ENCODE results near the gene CYS1. TPM values are rescaled to one million over a fixed set of nuclear protein-coding genes. Genes with fewer than 3 reads are reported as not detected.

CYS1 gene
- total RNA-seq, 1 experiment from 2014 or later, result not detected

DNA sequence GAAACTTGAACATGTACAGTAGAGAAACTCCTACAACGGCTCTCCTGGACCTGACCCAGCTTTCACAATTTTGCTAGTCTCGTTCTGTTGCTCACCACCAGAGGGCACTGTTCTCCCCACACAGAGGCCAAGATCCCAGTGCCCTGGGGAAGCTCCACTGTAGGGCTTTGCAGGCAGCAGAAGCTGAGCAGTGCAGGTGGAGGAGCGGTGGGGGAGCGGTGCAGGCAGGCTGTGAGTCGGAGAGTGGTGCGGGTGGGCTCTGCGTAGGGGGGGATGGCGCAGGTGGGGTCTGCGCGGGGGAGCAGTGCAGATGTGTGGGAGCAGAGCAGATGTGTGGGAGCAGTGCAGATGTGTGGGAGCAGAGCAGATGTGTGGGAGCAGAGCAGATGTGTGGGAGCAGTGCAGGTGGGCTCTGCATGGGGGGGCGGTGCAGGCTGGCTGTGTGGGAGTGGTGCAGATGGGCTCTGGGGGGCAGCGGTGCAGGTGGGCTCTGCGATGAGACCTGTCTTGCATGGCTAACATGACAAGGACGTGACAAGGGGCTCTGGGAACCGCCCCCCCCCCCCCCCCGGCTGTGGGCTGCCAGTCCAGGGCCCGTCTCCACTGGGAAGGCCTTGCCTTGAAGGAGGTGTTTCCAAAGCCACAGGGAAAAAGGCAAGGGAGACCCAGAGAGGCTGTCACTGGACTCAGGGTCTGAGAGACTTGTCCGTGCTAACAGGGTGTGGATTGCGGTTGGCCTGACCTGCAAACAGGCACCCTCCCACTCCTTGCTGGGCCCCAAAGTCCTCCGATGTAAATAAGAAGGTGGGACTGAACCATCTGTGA is 7.3 kb downstream of the CYS1 start:
- DNase-seq (ENCODE audit: low spot score), result peak; percentile 86

DNA sequence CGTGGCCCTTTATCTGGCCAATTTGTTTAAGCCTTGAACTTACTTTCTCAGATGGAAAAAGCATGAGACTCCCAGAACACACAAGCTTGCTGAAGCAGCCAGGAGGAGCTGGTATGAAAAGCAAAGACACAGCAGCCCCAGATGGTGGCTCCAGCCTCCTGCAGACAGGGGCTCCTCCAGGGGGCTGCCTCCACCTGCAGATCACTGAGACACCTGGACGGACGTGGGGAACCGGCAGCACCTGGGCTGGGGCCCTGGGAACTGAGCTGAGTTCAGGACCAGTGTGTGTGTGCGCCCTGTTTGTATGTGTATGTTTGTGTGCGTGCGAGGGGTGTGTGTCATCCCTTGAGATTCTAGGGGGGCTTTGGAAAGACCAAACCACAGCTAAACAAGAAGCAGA is 8.6 kb downstream of the CYS1 start:
- DNase-seq (ENCODE audit: low spot score), result no peak

DNA sequence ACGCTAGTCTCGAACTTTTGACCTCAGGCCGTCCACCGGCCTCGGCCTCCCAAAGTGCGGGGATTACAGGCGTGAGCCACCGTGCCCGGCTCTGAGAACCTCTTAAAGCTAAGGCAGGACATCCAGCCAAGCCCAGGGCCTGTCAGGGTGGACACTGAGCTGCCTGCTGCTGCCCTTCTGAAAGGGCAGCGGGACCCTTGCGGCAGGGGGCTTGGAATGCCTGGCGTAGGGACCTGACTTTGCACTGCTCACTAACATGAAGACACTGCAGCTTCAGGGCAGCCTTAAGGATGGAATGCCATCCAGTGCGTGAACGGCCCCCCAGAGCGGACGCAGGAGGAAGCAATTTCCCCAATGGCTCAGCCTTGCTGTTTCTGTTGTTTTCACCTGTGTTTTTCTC is 9.0 kb downstream of the CYS1 start:
- no peak for DNase-seq (ENCODE audit: low spot score)

DNA sequence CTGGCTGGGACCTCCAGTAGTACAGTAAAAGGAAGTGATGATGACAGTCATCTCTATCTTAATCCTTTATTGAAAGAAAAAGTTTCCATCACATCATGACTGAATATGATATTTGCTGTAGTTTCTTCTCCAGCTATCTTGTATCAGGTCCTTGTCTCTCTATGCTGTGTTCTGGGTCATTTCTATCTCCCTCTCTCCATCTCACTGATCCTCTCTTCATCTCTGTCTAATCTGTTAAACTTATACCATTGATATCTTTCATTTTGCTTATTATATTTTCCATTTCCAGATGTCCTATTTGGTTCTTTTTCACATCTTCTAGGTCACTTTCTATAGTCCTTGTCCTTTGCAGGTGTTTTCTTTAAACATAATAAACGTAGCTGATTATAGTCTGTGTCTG is 12.3 kb downstream of the CYS1 start:
- no peak for DNase-seq (ENCODE audit: low spot score)

DNA sequence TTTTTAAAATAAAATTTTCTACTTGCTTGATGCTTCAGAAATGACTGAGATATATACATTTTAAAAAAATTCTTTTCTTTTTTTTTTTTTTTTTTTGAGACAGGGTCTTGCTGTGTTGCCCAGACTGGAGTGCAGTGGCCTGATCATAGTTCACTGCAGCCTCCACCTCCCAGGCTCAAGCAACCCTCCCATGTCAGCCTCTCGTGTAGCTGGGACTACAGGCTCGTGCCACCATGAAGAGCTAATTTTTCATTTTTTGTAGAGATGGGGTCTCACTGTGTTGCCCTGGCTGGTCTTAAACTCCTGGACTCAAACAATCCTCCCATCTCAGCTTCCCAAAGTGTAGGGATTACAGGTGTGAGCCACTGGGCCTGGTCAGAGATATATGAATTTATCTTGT is 12.9 kb downstream of the CYS1 start:
- DNase-seq (ENCODE audit: low spot score), result no peak

DNA sequence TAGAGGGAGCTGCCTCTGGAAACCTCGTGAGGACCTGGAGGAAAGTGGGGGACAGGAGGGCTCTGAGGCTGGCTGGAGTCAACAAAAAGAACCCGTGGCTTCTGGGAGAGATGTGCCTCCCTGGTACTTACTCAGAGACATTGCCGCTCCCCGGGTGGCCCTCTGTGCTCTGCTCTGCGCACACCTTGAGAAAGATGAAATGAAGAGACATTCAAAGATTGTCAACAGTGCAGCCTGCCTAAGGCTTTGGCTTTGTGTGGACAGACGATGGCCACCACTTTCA is 14.5 kb downstream of the CYS1 start:
- no peak for DNase-seq (ENCODE audit: low spot score)

DNA sequence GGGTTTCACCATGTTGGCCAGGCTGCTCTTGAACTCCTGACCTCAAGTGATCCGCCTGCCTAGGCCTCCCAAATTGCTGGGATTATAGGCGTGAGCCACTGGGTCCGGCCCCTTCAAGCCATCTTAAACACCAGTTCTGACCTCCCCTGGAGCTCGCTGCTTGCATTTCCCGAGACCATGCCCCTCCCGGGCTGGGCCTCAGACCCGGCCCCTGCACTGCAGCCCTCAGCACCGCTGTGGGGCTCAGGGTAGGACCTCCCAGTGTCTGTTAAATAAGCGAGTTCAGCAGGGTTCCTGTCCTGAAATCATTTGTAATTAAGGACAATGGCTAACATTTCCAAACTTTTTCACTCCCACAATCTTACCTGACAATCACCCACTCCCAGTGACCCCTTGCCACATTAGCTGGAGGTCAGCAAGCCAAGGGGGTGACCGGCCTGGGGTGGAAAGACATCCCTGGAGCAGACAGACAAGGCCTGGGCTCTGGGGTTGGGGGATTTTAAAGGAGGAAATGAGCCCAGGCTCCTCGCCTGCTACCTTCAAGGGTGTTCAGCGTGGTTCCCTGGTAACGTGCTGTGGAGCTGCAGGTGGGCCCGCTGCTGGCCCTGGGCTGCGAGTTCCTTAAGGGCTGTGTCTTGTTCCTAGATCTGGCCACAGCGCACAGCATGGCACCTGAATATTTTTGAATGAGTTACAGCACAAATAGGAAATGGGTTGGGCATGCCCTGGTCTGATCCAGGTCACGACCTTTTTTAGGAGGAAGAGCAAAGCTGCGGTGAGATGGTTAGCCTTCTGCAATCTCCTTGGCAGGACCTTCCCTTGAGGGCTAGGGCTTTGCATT is 15.1 kb downstream of the CYS1 start:
- no peak for DNase-seq (ENCODE audit: low spot score)

DNA sequence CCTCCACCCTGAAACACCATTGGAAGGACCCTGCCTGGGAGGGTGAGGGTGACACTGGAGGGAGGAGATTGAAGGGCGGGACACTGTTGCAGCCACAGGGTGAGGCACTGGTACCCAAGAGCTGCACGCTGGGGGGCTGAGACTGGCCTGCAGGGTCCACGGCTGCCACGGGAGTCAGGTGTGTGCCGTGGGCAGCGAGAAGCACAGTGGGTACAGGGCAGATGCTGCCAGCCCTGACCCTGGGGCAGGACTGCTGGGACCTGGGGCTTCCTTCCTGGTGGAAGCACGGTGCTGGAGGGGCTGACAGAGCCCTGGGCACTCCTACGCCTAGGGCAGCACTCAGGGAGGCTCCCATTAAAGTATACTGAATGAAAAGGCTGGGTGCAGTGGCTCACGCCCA is 16.6 kb downstream of the CYS1 start:
- DNase-seq (ENCODE audit: low spot score), result no peak

DNA sequence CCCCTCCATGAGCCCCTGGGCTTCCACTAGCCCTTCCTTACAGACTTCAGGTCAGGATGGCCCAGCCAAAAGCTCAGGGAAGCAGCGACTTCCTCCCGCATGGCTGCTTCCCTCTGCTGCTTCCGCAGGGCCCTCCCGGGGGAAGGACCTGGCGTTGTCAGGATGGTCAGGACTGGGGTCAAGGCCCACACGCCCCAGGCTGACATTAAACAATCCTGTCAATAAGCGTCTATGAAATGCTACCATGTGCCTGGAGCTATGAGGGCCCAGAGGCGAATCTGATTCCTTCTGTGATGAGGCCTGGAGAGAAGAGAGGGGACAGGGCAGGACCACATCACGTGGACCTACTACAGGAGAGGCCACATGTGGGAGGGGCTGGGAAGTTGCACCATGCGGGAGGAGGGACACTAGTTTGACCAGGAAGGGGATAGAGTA is 17.3 kb downstream of the CYS1 start:
- DNase-seq (ENCODE audit: low spot score), result no peak

DNA sequence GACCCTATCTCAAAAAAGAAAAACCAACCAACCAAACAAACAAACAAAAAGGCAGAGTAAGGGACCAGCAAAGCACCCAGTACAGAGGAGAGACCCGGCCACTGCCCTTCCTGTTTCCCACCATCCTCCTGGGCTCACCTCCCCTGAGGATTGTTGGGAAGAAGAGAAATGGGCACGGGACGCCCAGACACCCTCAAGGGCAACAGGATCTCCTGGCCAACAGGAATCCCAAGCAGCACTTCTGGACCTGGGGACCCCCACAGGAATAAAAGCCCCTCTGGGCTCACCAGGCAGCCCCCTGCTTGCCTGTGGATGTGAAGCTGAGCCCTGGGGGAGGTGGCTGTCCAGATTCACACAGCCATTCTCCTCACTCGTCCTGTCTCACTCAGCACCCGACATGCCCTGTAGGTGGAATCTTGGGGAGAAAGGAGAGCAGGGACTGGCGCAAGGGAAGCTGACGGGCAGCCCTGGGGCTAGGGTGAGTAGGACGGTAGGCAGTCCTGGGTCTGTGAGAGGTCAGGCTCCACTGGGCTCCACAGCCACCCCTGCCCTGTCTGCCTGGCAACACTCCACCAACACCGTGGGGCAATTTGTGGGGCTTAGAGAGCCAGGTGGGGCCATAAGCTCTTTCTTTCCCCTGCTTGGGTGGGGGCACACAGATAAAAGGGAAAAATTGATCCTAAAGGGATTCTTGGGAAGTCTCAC is 18.8 kb downstream of the CYS1 start:
- no peak for DNase-seq (ENCODE audit: low spot score)

DNA sequence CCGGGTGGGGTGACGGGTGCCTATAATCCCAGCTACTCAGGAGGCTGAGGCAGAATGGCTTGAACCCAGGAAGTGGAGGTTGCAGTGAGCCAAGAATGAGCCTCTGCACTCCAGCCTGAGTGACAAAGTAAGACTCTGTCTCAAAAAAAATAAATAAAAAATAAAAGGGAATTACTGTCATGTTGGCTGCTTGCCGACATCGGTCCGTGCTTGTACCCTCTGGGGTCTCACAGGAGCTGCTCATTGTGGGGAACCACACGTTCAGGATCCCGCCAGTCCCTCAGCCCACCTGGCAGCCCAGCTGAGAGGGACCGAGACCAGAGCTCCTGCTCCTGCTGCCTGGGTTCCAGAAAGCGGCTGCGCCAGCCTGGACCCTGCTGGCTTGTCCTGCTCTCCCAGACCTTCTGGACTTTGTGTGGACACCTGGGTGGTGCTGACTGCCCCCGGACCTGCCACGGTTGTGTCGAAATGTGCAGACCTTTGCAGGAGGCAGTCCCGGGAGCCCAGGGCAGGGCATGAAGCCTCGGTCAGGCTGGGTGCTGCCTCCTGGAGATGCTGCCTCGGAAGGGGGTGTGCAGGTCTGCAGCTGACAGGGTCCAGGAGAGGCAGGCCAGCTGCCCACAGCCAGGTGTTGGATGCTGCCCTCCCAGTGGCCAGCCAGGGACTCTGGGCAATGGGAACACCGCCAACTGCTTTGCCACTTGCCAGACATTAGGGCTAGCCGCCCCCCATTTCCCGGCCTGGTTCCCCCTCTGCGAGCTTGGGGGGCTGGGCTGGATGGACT is 20.5 kb downstream of the CYS1 start:
- no peak for DNase-seq (ENCODE audit: low spot score)

DNA sequence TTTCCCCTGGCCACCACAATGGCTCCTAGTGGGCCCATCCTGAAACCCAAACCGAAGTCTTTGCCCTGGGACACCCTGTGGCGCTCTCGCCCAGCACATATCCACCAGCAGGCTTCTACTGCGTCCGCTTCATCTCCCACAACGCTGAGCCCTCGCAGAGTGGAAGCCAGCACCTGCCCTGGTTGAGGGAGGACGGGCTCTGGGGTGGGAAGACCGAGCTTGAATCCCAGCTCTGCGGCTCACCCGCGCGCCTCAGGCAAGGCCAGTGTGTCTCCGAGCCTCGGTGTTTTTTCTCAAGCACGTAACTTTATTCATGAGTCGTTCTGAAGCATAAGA is 21.2 kb downstream of the CYS1 start:
- DNase-seq (ENCODE audit: low spot score), result no peak

DNA sequence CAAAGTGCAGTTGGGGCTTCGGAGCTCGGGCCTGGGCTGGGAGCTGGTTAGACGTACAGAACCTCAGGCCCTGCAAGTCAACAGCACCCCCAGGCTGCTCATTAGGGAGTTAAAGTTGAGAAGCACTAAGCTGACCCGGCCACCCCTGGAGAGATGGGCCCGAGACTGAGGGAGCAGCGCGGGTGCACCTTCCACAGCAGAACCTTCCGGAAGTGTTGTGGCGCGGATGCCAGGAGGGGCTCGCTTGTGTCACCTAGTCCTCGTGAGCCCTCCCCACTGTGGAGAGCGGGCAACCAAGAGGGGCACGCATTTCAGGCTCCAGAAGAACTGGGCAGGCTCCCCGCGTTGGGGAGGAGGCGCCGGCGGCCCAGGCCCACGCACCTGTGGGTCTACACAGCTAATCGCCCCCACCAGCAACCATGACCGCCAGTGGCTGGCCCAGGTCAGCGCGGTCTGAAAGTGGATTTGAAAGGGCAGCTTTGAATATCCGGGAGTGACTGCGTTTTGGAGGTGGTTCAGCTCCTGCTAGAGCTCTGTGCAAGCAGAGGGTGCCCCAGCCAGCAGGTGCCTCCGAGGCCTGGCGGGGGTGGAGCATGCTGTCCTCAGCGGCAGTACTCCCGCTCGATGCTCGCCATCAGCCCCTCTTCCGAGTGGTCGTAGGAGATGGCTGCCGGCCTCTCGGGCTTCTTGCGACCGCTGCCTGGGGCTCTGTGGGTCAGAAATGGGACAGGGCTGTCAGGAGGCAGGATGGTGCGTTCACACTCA is 21.8 kb downstream of the CYS1 start:
- no peak for DNase-seq (ENCODE audit: low spot score)

DNA sequence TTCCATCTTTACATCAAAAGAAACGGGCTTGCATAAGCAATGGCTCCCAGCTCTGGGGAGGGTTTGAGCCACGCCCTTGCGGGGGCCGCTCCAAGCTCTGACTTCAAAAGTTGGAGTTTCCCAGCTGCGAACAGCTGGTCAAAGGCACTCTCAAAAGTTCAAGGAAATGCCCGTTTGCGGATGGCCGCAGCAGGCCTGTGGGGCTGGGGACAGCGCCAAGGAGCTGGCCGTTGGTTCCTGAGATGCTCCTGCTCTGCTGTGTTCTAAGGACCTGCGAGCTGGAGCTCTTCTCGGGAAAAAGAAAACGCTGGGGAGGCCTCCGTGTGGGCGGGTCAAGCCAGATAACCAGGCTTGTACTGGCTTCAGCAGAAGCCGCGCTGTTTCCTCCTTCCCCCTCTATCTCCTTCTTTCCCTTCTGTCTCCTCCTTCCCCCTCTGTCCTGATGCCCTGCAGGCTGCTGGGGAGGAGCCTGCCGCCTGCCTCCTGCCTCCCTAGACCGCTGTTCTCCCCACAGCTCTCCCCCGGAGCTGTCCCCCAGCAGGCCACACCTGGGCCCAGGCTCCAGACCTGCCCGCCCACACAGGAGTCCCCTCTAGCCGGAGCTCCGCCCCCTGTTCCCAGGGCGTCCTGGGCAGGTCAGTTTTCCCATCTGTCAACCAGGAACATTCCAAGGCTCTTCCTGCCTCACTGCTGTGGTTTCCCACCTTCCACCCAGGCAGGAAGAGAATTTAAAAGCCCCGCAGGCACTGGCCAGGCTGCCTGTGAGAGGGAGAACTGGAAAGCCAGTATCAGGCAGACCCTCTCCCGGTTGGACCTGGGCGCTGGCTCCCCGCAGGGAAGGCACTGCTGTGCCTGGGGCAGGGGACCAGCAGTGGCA is 22.7 kb downstream of the CYS1 start:
- peak; percentile 70 for DNase-seq (ENCODE audit: low spot score)

DNA sequence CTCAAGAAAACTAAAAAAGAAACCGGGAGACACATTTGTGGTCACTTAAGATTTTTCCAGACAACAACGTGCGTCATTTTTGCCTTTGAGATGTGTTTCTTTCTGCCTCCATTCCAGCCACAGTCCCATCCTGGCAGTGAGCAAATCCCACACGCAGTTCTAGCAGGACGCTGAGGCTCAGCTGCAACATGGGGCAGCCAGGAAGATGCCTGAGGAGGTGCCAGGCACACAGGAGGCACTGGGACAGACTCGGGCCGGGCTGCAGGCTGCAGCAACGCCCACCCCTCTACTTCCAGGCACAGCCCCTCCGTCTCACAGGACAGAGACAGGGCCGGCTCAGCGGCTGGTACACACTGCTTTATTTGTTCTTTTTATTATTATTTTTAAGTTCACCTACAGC is 23.8 kb downstream of the CYS1 start:
- DNase-seq (ENCODE audit: low spot score), result no peak

DNA sequence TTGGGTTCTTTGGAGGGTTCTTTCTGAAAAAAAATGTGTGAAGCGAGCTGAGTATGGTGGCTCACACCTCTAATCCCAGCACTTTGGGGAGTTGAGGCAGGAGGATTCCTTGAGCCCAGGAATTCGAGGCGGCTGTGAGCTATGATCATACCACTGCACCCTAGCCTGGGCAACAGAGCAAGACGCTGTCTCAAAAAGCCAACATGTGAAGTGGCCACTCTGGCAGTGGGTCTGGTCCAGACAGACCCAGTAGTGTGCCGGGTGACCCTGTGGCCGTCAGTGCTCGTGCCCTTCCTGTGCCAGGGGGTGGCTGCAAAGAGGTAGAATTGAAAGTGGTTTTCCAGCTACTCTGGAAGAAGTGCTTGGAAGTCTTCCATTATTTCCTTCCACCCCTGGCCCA is 25.2 kb downstream of the CYS1 start:
- no peak for DNase-seq (ENCODE audit: low spot score)

DNA sequence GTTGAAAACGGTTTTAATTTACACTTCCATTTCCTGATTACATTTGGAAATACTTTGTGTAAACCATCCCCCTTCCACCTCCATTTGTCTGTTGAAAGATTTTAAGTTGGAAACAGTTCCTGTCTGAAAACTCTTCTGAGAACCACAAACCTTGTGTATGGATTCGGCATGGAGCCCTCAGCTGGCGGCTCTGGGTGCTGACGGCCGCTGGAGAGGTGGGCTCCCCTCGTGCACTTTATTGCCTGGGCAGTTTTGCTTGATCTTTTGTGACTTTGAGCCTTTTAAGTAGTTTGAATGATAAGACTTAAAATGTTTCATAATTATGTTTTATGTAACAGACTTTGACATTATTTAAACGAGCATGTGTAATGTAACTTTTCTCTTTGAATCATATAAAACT is 25.8 kb downstream of the CYS1 start:
- DNase-seq (ENCODE audit: low spot score), result no peak

DNA sequence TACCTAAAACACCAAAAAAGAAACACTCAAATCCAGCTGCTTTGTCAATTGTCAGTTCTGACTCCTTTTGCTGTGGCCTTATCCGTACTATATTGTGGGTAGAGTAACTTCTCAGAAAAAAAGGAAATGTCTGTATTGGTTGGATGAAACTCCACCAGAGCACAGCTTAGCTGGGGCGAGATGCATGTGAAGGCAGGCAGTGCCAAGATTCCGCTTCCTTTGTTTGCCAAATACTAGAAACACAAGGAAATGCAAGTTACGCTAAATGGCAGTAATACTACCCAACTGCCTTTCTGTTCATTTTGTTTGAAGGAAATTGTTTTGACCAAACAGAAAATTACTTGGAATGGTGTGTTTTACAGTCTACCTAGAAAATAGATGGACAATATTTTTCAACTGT is 26.9 kb downstream of the CYS1 start:
- DNase-seq (ENCODE audit: low spot score), result no peak

DNA sequence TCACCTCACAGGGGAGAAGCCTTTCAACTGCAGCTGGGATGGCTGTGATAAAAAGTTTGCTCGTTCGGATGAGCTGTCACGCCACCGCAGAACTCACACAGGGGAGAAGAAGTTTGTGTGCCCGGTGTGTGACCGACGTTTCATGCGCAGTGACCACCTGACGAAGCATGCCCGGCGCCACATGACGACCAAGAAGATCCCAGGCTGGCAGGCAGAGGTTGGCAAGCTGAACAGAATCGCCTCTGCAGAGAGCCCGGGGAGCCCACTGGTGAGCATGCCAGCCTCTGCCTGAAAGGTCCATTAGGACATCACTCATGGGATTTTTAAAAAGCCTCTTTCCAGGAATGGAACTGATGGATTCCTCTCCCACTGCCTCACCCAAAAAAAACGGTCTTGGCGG is 28.0 kb downstream of the CYS1 start:
- DNase-seq (ENCODE audit: low spot score), result no peak

DNA sequence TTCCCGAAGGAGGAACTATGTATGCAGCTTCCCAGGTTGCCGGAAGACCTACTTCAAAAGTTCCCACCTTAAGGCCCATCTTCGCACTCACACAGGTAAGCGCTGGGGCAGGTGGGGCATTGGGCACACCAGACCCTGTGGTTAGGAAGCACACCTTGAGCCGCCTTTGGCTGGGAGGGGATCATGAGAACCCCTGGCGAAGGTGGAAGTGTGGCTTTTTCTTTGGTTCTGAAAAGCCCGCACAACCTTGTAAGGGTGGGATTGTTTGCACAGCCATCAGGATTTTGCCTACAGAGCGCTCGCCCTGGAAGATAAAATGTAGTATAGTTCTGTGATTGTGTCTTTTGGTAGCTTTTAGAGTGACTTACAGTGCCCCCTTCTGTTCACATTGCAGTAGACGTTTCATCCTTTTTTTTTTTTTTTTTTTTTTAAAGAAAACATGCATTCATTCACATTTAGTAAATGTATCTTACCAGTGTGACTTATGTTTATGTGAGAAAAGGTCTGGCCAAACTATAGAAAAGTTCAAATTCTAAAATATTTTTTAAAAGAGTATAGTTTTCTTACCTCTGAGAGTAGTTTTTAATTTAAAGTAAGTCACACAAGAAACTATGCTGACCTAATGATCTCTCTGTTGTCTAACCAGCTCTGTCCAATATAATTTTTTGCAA is 31.6 kb downstream of the CYS1 start:
- peak; percentile 57 for DNase-seq (ENCODE audit: low spot score)
